Type B pancreatic cell (in vitro differentiated cells): ENCODE data around the gene EMC9. TPM values are rescaled to one million over a fixed set of nuclear protein-coding genes. Genes with fewer than 3 reads are reported as not detected.

Experiments used
- DNase-seq: peaks from one replicate; pipeline ENCODE4 v3.0.0; 2021; ENCODE audit warnings: mixed read lengths; ENCODE audit not compliant: unreplicated experiment; ENCODE audit errors: extremely low spot score
- H3K27ac Mint-ChIP-seq: 2 replicates; pipeline ENCODE4 v1.8.0; 2021; ENCODE audit warnings: mild to moderate bottlenecking, mixed read lengths
- H3K27me3 Mint-ChIP-seq: 2 replicates; pipeline ENCODE4 v1.8.0; 2021; ENCODE audit warnings: mixed read lengths
- H3K36me3 Mint-ChIP-seq: 2 replicates; pipeline ENCODE4 v1.8.0; 2021; ENCODE audit warnings: mixed read lengths
- H3K4me1 Mint-ChIP-seq: one replicate; pipeline ENCODE4 v1.8.0; 2021; ENCODE audit warnings: mixed read lengths; ENCODE audit not compliant: unreplicated experiment
- H3K4me3 Mint-ChIP-seq: 2 replicates; pipeline ENCODE4 v1.8.0; 2021; ENCODE audit warnings: mild to moderate bottlenecking, mixed read lengths
- H3K9me3 Mint-ChIP-seq: 2 replicates; pipeline ENCODE4 v1.8.0; 2021; ENCODE audit warnings: mixed read lengths
- CTCF ChIP-seq: fragments of 200-600 bp; sonication (generic); conservative IDR thresholded peaks from 2 replicates; pipeline ENCODE4 v1.5.0; 2021; ENCODE audit warnings: antibody characterized with exemption, mild to moderate bottlenecking
- total RNA-seq: library from RNA; stranded (reverse); gene quantifications from 2 replicates; pipeline ENCODE4 v1.2.1, GENCODE V29; 2021; ENCODE audit warnings: low replicate concordance

Gene EMC9
- total RNA-seq, 1 donor from 2014 or later: 25.9 TPM

- TF ChIP-seq CTCF: no peak
- Mint-ChIP-seq H3K9me3 (no peaks in the 10 kb centered on the region), H3K27ac (no peak overlapping the region), H3K36me3 (no peaks in the 10 kb centered on the region), H3K4me3 (no peak overlapping the region), H3K27me3 (no peaks in the 10 kb centered on the region), H3K4me1 (peaks cover 7% of the 10 kb centered on the region)
- DNase-seq: no peak
Measured at GRCh38 chr14:24130717-24131548, 10.5 kb downstream of the EMC9 start.

- no peaks in the 10 kb centered on the region for H3K27me3 Mint-ChIP-seq
- no peak within 1 kb of the TSS for H3K4me3 Mint-ChIP-seq
- H3K27ac Mint-ChIP-seq: no peak within 1 kb of the TSS
- H3K9me3 Mint-ChIP-seq: no peaks in the 10 kb centered on the region
- no peak for TF ChIP-seq CTCF
- peaks cover 4% of the 10 kb centered on the region for H3K4me1 Mint-ChIP-seq
- no peaks in the 10 kb centered on the region for H3K36me3 Mint-ChIP-seq
- DNase-seq: no peak
Measured at GRCh38 chr14:24130380-24130716, 11.0 kb downstream of the EMC9 start, which contains the start of gene FITM1. TSS of gene FITM1 (plus strand) at chr14:24130659. CDS start at chr14:24131564, 905 bp downstream.

GRCh38 chr14:24129410-24129998, 11.9 kb downstream of the EMC9 start:
- no peak for TF ChIP-seq CTCF
- no peaks in the 10 kb centered on the region for H3K36me3 Mint-ChIP-seq
- no peak for DNase-seq
- no peaks in the 10 kb centered on the region for H3K27me3 Mint-ChIP-seq
- H3K4me3 Mint-ChIP-seq: no peak overlapping the region
- H3K9me3 Mint-ChIP-seq: no peaks in the 10 kb centered on the region
- no peak overlapping the region for H3K27ac Mint-ChIP-seq
- H3K4me1 Mint-ChIP-seq: no peaks in the 10 kb centered on the region

- peaks cover 8% of the 10 kb centered on the region for H3K36me3 Mint-ChIP-seq
- no peak for TF ChIP-seq CTCF
- no peak for DNase-seq
- no peaks in the 10 kb centered on the region for H3K27me3 Mint-ChIP-seq
- H3K27ac Mint-ChIP-seq: no peak overlapping the region
- no peaks in the 10 kb centered on the region for H3K4me1 Mint-ChIP-seq
- no peaks in the 10 kb centered on the region for H3K9me3 Mint-ChIP-seq
- no peak overlapping the region for H3K4me3 Mint-ChIP-seq
Measured at GRCh38 chr14:24127673-24128072, 13.7 kb downstream of the EMC9 start.

- peaks cover 8% of the 10 kb centered on the region for H3K36me3 Mint-ChIP-seq
- TF ChIP-seq CTCF: no peak
- no peak overlapping the region for H3K27ac Mint-ChIP-seq
- H3K4me3 Mint-ChIP-seq: no peak overlapping the region
- no peaks in the 10 kb centered on the region for H3K27me3 Mint-ChIP-seq
- no peaks in the 10 kb centered on the region for H3K4me1 Mint-ChIP-seq
- no peaks in the 10 kb centered on the region for H3K9me3 Mint-ChIP-seq
- no peak for DNase-seq
Measured at GRCh38 chr14:24126939-24127338, 14.5 kb downstream of the EMC9 start.
